Jurkat, Clone E6-1 (cell line): Measurements from ENCODE around the gene BRD4.

Source experiments
- DNase-seq: peaks from one replicate; pipeline ENCODE4 v3.0.0-alpha.2; 2011; ENCODE audit warnings: low read depth, low spot score
- H3K4me3 ChIP-seq: 2 replicates; pipeline ENCODE4 v1.5.1; 2011; ENCODE audit warnings: mild to moderate bottlenecking, low read length, control low read depth, moderate library complexity

The BRD4 gene

GRCh38 chr19:15243236-15243957 is 88.9 kb downstream of the BRD4 start:
- no peak for DNase-seq
- H3K4me3 ChIP-seq = no peak overlapping the region

DNA sequence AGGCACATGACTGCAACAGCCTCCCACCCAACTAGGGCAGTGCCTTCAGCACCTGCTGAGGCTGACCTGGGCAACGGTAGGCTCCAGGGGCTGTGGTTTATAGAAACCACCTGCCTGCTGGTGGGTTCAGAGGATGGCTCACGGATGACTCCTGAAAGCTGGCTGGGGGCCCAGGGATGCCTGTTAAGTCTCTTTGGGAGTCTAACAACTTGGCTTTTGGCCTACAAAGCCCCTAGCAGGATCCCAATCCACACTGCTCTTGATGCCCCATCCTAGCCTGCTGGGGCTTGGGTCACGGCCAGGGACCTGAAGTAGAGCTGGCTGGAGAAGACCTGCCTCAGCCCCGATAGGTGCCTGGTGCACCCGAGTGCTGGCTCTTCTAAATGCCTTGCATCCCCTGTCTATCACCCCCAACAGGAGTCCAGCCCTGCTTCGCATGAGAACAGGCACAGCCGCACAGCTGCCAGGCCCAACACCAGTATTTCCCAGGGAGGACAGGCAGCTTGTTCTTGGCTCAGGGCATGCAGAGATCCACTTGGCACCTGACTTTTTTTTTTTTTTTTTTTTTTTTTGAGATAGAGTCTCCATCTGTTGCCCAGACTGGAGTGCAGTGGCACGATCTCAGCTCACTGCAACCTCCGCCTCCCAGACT is 91.0 kb downstream of the BRD4 start:
- no peak overlapping the region for H3K4me3 ChIP-seq
- DNase-seq = no peak

GRCh38 chr19:15240515-15240914 is 91.8 kb downstream of the BRD4 start:
- no peak for DNase-seq
- H3K4me3 ChIP-seq = no peak overlapping the region

- DNase-seq = no peak
- H3K4me3 ChIP-seq = no peak overlapping the region
Observed at GRCh38 chr19:15239337-15239949, 92.9 kb downstream of the BRD4 start.

- no peak overlapping the region for H3K4me3 ChIP-seq
- no peak for DNase-seq
Observed at GRCh38 chr19:15238639-15239155, 93.6 kb downstream of the BRD4 start.

GRCh38 chr19:15237759-15238638 is 94.3 kb downstream of the BRD4 start:
- DNase-seq = no peak
- H3K4me3 ChIP-seq = no peak overlapping the region

- H3K4me3 ChIP-seq = no peak overlapping the region
- DNase-seq = no peak
Observed at GRCh38 chr19:15236886-15237285, 95.5 kb downstream of the BRD4 start.

DNA sequence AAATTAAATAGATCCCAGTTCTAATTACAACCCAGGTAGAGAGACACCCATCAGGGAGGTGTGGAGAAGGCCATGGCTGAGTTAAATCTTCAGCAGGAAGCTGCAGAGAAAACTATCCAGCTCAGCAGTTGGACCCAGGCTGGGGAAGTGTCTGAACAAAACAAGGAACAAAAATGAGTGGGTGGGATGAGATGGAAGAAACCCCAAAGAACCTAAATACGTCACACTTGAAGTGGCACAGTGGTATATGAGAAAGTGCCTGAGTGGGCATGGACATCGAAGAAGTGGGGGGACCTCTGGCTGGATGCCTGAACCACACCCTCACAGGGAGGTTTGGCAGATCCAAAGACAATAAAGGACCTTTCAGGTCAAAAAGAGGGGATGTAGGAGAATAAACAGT is 96.6 kb downstream of the BRD4 start:
- DNase-seq = no peak
- no peak overlapping the region for H3K4me3 ChIP-seq

DNA sequence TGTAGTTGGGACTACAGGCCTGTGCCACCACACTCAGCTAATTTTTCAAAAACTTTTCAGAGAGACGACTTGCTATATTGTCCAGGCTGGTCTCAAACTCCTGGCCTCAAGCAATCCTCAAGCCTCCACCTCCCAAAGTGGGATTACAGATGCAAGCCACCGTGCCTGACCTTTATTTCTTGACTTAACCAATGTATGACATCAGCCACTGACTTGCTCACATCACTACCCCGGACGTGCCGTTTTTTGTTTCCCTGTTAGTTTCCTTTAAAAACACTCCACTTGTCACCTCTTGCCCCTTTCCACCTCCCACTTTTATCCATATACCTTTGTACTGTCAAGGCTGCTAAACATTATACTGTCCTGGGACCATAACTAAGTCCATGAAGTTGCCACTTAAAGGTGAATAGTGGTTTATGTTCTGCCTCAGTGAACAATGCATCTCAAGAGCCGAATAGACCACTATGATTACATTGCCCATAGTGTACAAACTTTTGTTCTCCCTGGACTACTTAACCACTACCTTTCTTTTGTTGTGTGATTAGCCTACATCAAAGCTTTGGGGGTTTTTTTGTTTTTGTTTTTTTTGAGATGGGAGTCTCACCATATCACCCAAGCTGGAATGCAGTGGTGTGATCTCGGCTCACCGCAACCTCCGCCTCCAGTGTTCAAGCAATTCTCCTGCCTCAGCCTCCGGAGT is 97.8 kb downstream of the BRD4 start:
- no peak overlapping the region for H3K4me3 ChIP-seq
- no peak for DNase-seq

GRCh38 chr19:15231271-15231670 is 101.1 kb downstream of the BRD4 start:
- H3K4me3 ChIP-seq = no peak overlapping the region
- DNase-seq = no peak

DNA sequence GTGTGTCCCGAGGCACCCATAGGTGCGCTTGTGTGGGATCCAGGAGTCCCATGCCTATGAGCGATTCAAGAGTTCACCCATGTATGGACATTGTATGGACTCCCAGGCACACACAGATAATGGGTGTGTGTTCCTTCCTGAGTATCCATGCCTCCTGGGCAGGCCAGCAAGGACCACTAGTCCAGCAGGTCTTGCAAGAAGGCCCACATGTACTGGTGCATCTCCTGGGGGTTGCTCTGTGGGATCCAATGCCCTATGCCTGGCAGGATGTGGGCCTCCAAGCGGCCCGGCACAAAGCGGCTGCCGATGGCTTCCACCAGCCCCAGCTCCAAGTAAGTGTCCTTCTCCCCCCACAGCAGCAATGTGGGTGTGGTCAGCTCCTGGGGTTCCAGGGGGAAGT is 105.1 kb downstream of the BRD4 start:
- no peak for DNase-seq
- H3K4me3 ChIP-seq = no peak overlapping the region

DNA sequence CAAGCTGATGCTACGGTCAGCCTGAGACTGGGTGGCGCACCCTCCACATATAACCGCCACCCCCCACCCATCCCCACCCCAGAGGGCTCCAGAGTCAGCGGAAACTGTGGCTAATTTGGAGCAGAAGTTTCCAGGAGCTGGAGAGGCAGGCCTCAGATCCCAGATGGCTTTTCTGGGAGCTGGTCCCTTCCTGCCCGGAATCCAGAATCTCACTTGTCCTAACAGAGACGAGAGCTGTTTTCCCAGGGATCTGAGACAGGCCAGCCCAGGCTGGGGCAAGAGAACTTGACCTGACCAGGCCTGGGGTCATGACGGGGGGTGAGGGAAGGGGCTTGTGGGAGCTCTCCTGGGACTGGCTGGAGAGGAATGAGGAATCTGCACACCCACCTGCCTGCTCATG is 106.6 kb downstream of the BRD4 start:
- no peak for DNase-seq
- H3K4me3 ChIP-seq = no peak overlapping the region

- DNase-seq = no peak
- H3K4me3 ChIP-seq = peak overlapping the region; percentile 60
Observed at GRCh38 chr19:15223649-15224361, 108.5 kb downstream of the BRD4 start.

DNA sequence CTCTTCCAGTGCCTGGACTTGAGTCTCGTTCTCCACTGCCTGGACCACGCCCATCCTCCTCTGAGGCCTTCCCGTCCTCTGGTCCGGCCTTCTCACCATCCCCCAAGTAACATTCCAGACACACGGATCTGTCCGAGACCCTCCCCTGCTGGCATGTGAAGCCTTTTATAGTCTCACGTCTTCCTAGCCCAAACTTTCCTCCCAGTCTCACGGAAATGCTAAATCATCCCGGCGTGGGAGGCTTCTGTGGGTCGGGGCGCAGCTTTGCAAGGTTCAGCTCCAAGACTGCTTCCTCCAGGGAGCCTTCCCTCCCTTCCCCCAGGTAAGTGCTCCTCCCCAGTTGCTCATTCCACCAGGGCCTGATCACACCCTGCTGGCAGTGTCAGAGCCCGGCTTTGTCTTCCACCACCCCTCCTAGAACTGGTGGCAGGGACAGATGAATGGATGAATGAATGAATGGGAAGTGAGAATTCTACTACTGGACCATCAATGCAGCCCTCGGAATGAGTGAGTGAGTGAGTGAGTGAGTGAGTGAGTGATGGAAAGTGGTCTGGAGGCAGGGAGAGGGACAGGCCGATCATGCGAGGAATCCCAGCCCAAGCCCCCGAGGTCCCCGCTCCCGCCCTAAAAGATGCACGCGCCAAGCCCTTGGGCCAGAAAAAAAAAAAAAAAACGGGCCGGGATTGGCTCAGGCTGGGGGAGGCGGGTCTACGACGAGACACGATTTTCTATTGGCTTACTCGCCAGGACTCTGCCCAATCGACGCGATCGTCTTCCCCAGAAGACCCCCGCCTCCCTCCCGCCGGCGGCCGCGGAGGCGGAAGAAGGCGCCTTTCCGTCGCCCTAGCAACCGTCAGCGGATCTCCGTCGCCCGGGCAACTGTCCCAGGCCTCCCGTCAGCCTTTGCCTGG is 109.3 kb downstream of the BRD4 start:
- H3K4me3 ChIP-seq = peak overlapping the region; percentile 60
- DNase-seq = peak; percentile 93

DNA sequence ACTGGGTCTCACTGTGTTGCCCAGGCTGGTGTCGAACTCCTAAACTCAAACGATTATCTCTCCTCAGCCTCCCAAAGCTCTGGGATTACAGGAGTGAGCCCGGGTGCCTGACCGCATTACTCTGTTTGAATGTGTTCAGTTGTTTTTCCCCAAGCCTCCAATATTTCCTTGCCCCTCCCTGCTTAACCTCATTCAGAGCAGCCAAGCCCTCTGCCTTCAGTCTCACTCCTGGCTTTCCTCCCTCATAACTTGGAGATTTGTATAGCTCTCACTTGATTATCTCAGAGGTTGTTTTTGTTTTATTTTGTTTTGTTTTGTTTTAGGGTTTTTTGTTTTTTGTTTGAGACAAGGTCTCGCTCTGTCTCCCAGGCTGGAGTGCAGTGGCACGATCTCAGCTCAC is 111.5 kb downstream of the BRD4 start:
- H3K4me3 ChIP-seq = no peak overlapping the region

GRCh38 chr19:15218501-15218900 is 113.8 kb downstream of the BRD4 start:
- DNase-seq = no peak

More for the DNA sequence above, 111.5 kb downstream of the BRD4 start:
- DNase-seq = no peak

GRCh38 chr19:15216363-15216762 is 116.0 kb downstream of the BRD4 start:
- DNase-seq = no peak
- H3K4me3 ChIP-seq = no peak overlapping the region

More at GRCh38 chr19:15218501-15218900, 113.8 kb downstream of the BRD4 start:
- no peak overlapping the region for H3K4me3 ChIP-seq
